Cardiac muscle cell (in vitro differentiated cells and primary cell): ENCODE measurements around the gene NAPG. TPM values are rescaled to one million over a fixed set of nuclear protein-coding genes. Genes with fewer than 3 reads are reported as not detected.

Experiments used
- DNase-seq, 2 donors: peaks; one replicate each; pipeline versions ENCODE4 v3.0.0 to v3.0.0-alpha.2; 2010 to 2017; ENCODE audit warnings: low read depth in 1 of 2, low spot score in 1 of 2
- H3K27ac ChIP-seq: fragments of 200-600 bp; sonication (generic); 2 replicates; pipeline ENCODE4 v1.5.1; 2016
- H3K27me3 ChIP-seq: fragments of 200-600 bp; sonication (generic); 2 replicates; pipeline ENCODE4 v1.6.0; 2016; ENCODE audit warnings: control low read depth
- H3K36me3 ChIP-seq: fragments of 200-600 bp; sonication (generic); 2 replicates; pipeline ENCODE4 v1.5.1; 2016; ENCODE audit warnings: control low read depth
- H3K4me1 ChIP-seq: fragments of 200-600 bp; sonication (generic); 2 replicates; pipeline ENCODE4 v1.8.1; 2017; ENCODE audit warnings: low read depth, mild to moderate bottlenecking, mixed run types
- H3K4me3 ChIP-seq: fragments of 200-600 bp; sonication (generic); 2 replicates; pipeline ENCODE4 v1.5.1; 2016; ENCODE audit warnings: mild to moderate bottlenecking
- H3K9me3 ChIP-seq: fragments of 200-600 bp; sonication (generic); 2 replicates; pipeline ENCODE4 v1.5.1; 2017; ENCODE audit warnings: low read depth, mild to moderate bottlenecking, control low read depth
- CTCF ChIP-seq: IDR thresholded peaks from 2 replicates; pipeline ENCODE4 v1.5.1; 2012; ENCODE audit warnings: low read depth, mild to moderate bottlenecking, low read length
- polyA plus RNA-seq: library from polyadenylated mRNA; unstranded; fragments of >200 nt; fragmentation: Nextera tagmentation; extraction: Ambion mirVana; gene quantifications from 2 replicates; pipeline ENCODE4 v1.2.1, GENCODE V29; 2016
- total RNA-seq: library from RNA; depleted of rRNA; stranded (reverse); fragments of >200 nt; gene quantifications from 2 replicates; pipeline ENCODE4 v1.2.3, GENCODE V29; 2016

The NAPG gene
- total and polyA plus RNA-seq, 2 experiments from 2014 or later, result 21.7 to 26.5 TPM

GRCh38 chr18:10559553-10560451, 34.0 kb downstream of the NAPG start:
- H3K9me3 ChIP-seq, result no peaks in the 10 kb centered on the region
- no peak overlapping the region for H3K27ac ChIP-seq
- H3K4me1 ChIP-seq, result no peaks in the 10 kb centered on the region
- TF ChIP-seq CTCF, result no peak
- DNase-seq, result no peak
- H3K36me3 ChIP-seq, result peaks cover 5% of the 10 kb centered on the region
- H3K4me3 ChIP-seq, result no peak overlapping the region
- no peaks in the 10 kb centered on the region for H3K27me3 ChIP-seq

GRCh38 chr18:10560452-10561045, 34.7 kb downstream of the NAPG start:
- no peaks in the 10 kb centered on the region for H3K4me1 ChIP-seq
- TF ChIP-seq CTCF, result peak; percentile 74
- H3K9me3 ChIP-seq, result no peaks in the 10 kb centered on the region
- no peaks in the 10 kb centered on the region for H3K27me3 ChIP-seq
- DNase-seq, result peak; percentile 82 to 86
- no peak overlapping the region for H3K4me3 ChIP-seq
- peaks cover 3% of the 10 kb centered on the region for H3K36me3 ChIP-seq
- H3K27ac ChIP-seq, result no peak overlapping the region

- no peaks in the 10 kb centered on the region for H3K27me3 ChIP-seq
- H3K4me3 ChIP-seq, result no peak overlapping the region
- no peak for TF ChIP-seq CTCF
- no peaks in the 10 kb centered on the region for H3K36me3 ChIP-seq
- H3K4me1 ChIP-seq, result no peaks in the 10 kb centered on the region
- H3K9me3 ChIP-seq, result no peaks in the 10 kb centered on the region
- peak in 1 of 2 donors; percentile 35 for DNase-seq
- no peak overlapping the region for H3K27ac ChIP-seq
These were observed 36.9 kb downstream of the NAPG start for GRCh38 chr18:10562773-10563160.

GRCh38 chr18:10563886-10564285, 38.1 kb downstream of the NAPG start:
- no peak for TF ChIP-seq CTCF
- H3K4me3 ChIP-seq, result no peak overlapping the region
- no peak overlapping the region for H3K27ac ChIP-seq
- no peaks in the 10 kb centered on the region for H3K36me3 ChIP-seq
- no peaks in the 10 kb centered on the region for H3K9me3 ChIP-seq
- no peaks in the 10 kb centered on the region for H3K27me3 ChIP-seq
- no peak for DNase-seq
- no peaks in the 10 kb centered on the region for H3K4me1 ChIP-seq

GRCh38 chr18:10564975-10565773, 39.3 kb downstream of the NAPG start:
- Histone ChIP-seq H3K27ac (no peak overlapping the region), H3K9me3 (no peaks in the 10 kb centered on the region), H3K4me1 (no peaks in the 10 kb centered on the region), H3K27me3 (no peaks in the 10 kb centered on the region), H3K36me3 (no peaks in the 10 kb centered on the region), H3K4me3 (no peak overlapping the region)
- DNase-seq, result no peak
- TF ChIP-seq CTCF, result no peak
